Measurements from ENCODE around the gene GATB.

GRCh38 chr4:151796106-151796505 is 35.3 kb upstream of the GATB start:
- TF ChIP-seq CTCF (IDR thresholded peaks at IDR 0.05; ENCODE audit: low read depth, low read length) (no peak), EZH2phosphoT487 (IDR thresholded peaks at IDR 0.05; ENCODE audit: low read depth) (no peak)
